Lower leg skin (tissue), 3 donors: ENCODE data around the gene CCDC146.

Experiments used
- POLR2A ChIP-seq, 2 donors: fragments of 450-650 bp; IDR thresholded peaks; one replicate each; pipeline ENCODE4 v1.6.1; 2016 to 2017; ENCODE audit warnings: antibody characterized with exemption in 2 of 2, mild to moderate bottlenecking in 1 of 2, moderate library complexity in 1 of 2
- TF ChIP-seq, protein P1 (sequence below), 3 donors: fragments of 450-650 bp; IDR thresholded peaks; one replicate each; pipeline ENCODE4 v1.5.1; 2016; ENCODE audit warnings: antibody characterized with exemption in 3 of 3, mild to moderate bottlenecking in 3 of 3, moderate library complexity in 2 of 3

GRCh38 chr7:77254429-77254828, 132.0 kb downstream of the CCDC146 start:
- TF ChIP-seq, protein P1, sequence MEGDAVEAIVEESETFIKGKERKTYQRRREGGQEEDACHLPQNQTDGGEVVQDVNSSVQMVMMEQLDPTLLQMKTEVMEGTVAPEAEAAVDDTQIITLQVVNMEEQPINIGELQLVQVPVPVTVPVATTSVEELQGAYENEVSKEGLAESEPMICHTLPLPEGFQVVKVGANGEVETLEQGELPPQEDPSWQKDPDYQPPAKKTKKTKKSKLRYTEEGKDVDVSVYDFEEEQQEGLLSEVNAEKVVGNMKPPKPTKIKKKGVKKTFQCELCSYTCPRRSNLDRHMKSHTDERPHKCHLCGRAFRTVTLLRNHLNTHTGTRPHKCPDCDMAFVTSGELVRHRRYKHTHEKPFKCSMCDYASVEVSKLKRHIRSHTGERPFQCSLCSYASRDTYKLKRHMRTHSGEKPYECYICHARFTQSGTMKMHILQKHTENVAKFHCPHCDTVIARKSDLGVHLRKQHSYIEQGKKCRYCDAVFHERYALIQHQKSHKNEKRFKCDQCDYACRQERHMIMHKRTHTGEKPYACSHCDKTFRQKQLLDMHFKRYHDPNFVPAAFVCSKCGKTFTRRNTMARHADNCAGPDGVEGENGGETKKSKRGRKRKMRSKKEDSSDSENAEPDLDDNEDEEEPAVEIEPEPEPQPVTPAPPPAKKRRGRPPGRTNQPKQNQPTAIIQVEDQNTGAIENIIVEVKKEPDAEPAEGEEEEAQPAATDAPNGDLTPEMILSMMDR (IDR thresholded peaks at IDR 0.05), result no peak
- TF ChIP-seq POLR2A (IDR thresholded peaks at IDR 0.05), result no peak
